KOPT-K1 (cell line): Measurements from ENCODE around the gene ABAT.
"Not testable (repeated sequence)": the region's sequence is repeated elsewhere in the genome, so short reads cannot be mapped to it uniquely, and the experiment has no call there.

ENCODE experiments used
- H3K27ac ChIP-seq: fragments of 200-600 bp; sonication (generic); 2 replicates; pipeline ENCODE4 v1.5.1; 2016; ENCODE audit warnings: antibody characterized with exemption, mild to moderate bottlenecking, low read depth, low read length; ENCODE audit not compliant: poor library complexity, severe bottlenecking
- H3K36me3 ChIP-seq: fragments of 200-600 bp; sonication (generic); 2 replicates; pipeline ENCODE4 v1.5.1; 2017; ENCODE audit warnings: antibody characterized with exemption, mild to moderate bottlenecking, low read length, moderate library complexity; ENCODE audit not compliant: insufficient read depth
- H3K9me3 ChIP-seq: fragments of 200-600 bp; sonication (generic); 2 replicates; pipeline ENCODE4 v1.5.1; 2017; ENCODE audit warnings: antibody characterized with exemption, low read length, mild to moderate bottlenecking; ENCODE audit not compliant: insufficient read depth, poor library complexity, severe bottlenecking

The ABAT gene

DNA sequence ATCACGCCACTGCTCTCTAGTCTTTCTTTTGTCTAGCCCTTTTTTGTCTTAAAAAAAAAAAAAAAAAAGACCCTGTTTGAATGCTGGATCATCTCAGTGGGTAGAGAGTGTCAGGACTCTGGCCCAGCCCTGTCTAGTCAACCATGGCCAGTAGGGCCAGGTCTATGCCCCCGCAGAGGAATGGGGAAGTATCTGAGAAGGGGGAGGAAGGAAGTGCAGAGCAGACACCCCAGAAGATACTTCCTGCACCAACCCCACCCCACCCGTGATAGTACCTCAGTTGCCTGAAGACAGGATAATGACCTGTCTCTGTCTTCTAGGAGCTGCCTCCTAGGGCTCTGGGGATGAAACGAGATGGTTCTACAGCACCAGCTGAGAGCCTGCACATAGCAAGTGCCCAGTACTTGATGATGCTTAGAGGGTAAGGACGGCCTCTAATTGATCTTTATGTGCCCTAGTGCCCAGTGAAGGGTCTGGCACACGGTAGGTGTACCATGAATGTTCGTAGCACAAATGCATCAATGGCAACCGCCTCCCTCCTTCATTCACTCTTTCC, 55.4 kb downstream of the ABAT start:
- no peaks in the 10 kb centered on the region for H3K36me3 ChIP-seq
- no peaks in the 10 kb centered on the region for H3K9me3 ChIP-seq
- no peak overlapping the region for H3K27ac ChIP-seq

GRCh38 chr16:8730335-8730915, 56.0 kb downstream of the ABAT start:
- no peaks in the 10 kb centered on the region for H3K9me3 ChIP-seq
- H3K27ac ChIP-seq, result no peak overlapping the region
- no peaks in the 10 kb centered on the region for H3K36me3 ChIP-seq

- no peak overlapping the region for H3K27ac ChIP-seq
- no peaks in the 10 kb centered on the region for H3K9me3 ChIP-seq
- no peaks in the 10 kb centered on the region for H3K36me3 ChIP-seq
These were observed 59.6 kb downstream of the ABAT start for GRCh38 chr16:8733849-8734540.

GRCh38 chr16:8735574-8735973, 61.2 kb downstream of the ABAT start:
- Histone ChIP-seq H3K36me3 (no peaks in the 10 kb centered on the region), H3K27ac (no peak overlapping the region), H3K9me3 (no peaks in the 10 kb centered on the region)

- H3K27ac ChIP-seq, result no peak overlapping the region
- no peaks in the 10 kb centered on the region for H3K36me3 ChIP-seq
- H3K9me3 ChIP-seq, result no peaks in the 10 kb centered on the region
These were observed 61.8 kb downstream of the ABAT start for GRCh38 chr16:8736123-8736668.

DNA sequence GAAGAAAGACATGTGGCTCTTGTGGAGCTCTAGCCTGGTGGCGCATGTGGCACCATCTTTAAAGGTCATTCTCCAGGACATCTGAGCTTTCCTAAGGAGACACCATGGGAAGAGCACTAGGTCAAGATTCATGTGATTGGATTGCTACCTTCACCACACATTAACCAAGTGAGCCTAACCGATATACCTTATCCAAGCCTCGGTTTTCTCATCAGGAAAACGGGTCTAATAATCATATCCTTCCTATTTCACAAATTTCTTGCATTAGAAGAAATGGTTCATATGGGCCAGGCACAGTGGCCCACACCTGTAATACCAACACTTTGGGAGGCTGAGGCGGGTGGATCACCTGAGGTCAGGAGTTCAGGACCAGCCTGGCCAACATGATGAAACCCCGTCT, 64.7 kb downstream of the ABAT start:
- Histone ChIP-seq H3K36me3 (no peaks in the 10 kb centered on the region), H3K27ac (no peak overlapping the region), H3K9me3 (no peaks in the 10 kb centered on the region)

DNA sequence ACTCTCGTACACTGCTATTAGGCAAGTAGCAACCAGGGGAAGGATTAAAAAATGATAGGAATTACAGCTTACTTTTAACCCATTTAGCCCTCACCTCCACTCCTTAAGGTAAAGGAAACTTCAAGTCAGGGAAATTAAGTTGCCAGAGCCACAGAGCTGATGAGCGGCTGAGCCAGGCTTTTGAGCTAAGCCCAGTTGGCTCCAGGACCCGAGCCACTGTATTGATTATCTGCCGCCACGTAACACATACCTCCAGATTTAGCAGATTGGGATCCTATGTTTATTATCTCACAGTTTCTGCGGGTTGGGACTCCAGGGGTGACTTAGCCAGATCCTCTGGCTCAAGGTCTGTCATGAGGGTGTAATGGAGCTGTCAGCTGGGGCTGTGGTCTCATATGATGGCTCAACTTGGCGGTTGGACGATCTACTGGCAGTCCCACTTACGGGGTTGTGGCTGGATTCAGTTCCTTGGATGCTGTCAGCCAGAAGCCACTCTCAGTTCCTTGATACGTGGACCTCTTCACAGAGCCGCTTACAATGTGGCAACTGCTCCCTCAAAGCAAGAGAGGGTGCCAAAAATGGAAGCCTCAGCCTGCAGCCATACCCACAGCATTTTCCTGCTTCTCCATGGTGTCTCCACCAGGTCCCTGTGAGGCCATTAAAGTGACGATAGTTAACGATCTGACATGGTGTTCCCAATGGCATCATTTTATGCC, 65.7 kb downstream of the ABAT start:
- Histone ChIP-seq H3K9me3 (no peaks in the 10 kb centered on the region), H3K36me3 (no peaks in the 10 kb centered on the region), H3K27ac (no peak overlapping the region)

DNA sequence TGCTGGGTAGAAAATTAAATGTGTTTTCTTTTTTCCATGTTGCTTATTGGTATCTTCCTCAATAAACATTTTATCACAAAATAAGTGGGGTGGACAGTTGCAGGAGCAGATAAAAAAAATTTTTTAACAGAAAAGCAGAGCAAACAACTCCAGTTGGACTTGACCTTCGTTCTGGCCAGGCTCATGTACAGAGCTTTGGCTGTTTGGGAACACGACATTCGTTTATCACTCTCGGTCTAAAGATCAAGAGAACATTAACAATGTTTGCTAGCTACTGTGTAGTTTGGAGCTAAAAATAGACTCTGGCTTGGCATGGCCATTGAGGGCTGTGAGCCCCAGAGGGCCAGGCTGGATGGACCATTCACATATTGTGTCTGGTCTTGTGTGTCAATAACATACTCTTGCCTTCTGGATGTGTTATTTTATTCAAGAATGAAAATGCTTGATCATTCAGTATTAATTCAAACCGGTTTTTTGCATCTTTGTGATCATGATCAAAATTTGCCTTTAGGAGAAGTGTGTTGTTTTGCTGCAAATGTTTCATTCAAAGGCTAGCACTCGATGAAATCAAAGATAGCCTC, 66.4 kb downstream of the ABAT start:
- H3K27ac ChIP-seq, result no peak overlapping the region
- H3K36me3 ChIP-seq, result no peaks in the 10 kb centered on the region
- no peaks in the 10 kb centered on the region for H3K9me3 ChIP-seq

DNA sequence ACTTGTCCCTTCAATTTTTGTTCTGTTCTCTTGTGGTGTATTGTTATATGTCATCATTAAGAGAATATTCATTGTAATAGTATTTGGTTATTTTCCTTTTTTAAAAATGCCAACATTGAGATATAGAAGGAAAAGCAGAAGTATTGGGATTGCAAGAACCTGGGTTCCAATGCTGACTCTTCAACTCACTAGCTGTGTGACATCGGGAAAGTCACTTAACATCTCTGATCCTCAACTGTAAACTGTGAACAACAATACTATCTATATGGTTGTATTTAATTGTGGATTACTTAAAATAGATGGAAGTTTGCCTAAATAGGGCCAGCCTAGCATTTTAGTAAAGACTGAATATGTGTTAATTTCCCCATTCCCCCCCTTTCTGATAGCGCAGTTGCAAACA, 67.2 kb downstream of the ABAT start:
- no peak overlapping the region for H3K27ac ChIP-seq
- no peaks in the 10 kb centered on the region for H3K36me3 ChIP-seq
- no peaks in the 10 kb centered on the region for H3K9me3 ChIP-seq

GRCh38 chr16:8742068-8742467, 67.7 kb downstream of the ABAT start:
- Histone ChIP-seq H3K9me3 (no peaks in the 10 kb centered on the region), H3K36me3 (no peaks in the 10 kb centered on the region), H3K27ac (no peak overlapping the region)

- not testable (repeated sequence) for H3K9me3 ChIP-seq, H3K27ac ChIP-seq, H3K36me3 ChIP-seq
These were observed 74.5 kb downstream of the ABAT start for GRCh38 chr16:8748944-8749343.

- Histone ChIP-seq H3K27ac (no peak overlapping the region), H3K36me3 (no peaks in the 10 kb centered on the region), H3K9me3 (no peaks in the 10 kb centered on the region)
These were observed 77.3 kb downstream of the ABAT start for GRCh38 chr16:8751481-8752311.

DNA sequence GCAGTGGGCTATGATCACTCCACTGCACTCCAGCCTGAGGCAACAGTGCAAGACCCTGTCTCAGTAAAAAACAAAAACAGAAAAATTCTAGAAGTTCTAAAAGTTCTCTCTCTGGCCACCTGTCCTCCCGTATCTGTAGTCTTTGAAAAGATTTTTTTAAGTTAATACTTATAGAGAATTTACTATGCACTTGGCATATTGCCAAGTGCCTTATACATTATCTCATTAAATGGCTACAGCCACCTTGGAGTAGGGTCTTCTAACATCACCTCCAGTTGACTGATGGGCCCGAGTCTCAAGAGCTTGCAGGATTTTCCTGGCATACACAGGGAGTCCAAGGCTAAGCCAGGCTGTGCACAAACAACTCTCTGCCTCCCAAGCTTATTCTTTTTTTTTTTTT, 78.3 kb downstream of the ABAT start:
- Histone ChIP-seq H3K27ac (no peak overlapping the region), H3K9me3 (no peaks in the 10 kb centered on the region), H3K36me3 (no peaks in the 10 kb centered on the region)

DNA sequence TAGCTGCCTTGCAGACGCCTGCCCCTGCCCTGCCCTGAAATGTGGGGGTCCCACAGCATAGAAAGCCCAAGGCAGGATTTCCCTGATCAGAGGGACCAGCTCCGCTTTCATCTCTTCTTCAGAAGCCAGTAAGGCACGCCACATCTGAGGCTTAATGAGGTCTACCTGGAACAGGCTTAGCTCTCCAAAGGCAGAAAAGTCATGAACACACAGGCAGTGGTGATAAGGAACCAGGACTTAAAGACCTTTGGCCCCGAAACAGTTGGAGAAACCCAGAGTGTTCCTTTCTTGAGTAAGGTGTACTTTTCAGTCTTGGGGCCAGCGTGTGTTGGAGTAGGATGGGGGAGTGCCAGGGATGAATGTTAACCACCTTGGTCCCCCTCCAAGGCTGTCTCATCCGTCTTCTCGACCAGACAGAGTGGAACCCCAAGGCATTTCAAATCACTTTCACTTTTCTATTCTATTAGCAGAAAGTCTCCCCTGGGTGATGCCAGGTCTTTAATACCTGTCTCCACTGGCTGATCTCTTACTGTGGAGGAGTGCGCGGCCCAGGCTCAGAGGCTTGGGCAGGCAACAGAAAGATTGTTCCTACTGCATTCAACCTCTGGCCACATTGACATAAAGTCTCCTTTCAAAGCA, 79.1 kb downstream of the ABAT start:
- no peak overlapping the region for H3K27ac ChIP-seq

More for the DNA sequence above, 79.1 kb downstream of the ABAT start:
- H3K36me3 ChIP-seq, result no peaks in the 10 kb centered on the region
- H3K9me3 ChIP-seq, result no peaks in the 10 kb centered on the region
